Bronchial epithelial cell (primary cell): ENCODE data around the gene BRF1. TPM values are rescaled to one million over a fixed set of nuclear protein-coding genes. Genes with fewer than 3 reads are reported as not detected.
"Not testable (repeated sequence)": the region's sequence is repeated elsewhere in the genome, so short reads cannot be mapped to it uniquely, and the experiment has no call there.

Source experiments
- DNase-seq: peaks from one replicate; pipeline ENCODE4 v3.0.0-alpha.2; 2010; ENCODE audit warnings: low read depth
- FAIRE-seq: peaks from 2 replicates; lab custom pipeline; 2011; peaks lifted over from hg19 to GRCh38; lab: Jason Lieb, UNC
- H3K27me3 ChIP-seq: 2 replicates; pipeline ENCODE4 v1.5.1; 2011; ENCODE audit warnings: low read length; ENCODE audit not compliant: control insufficient read depth, insufficient read depth
- H3K36me3 ChIP-seq: 2 replicates; pipeline ENCODE4 v1.5.1; 2011; ENCODE audit warnings: low read length; ENCODE audit not compliant: control insufficient read depth, insufficient read depth
- H3K4me3 ChIP-seq: 2 replicates; pipeline ENCODE4 v1.5.1; 2011; ENCODE audit warnings: mild to moderate bottlenecking, low read depth, low read length, control low read depth
- CTCF ChIP-seq: IDR thresholded peaks from 2 replicates; pipeline ENCODE4 v1.5.1; 2011; ENCODE audit warnings: mild to moderate bottlenecking, moderate library complexity, low read length, control low read depth, inconsistent platforms; ENCODE audit not compliant: insufficient read depth, severe bottlenecking
- total RNA-seq: library from RNA; depleted of rRNA; stranded (reverse); fragments of >200 nt; gene quantifications from 2 replicates; pipeline ENCODE4 v1.2.1, GENCODE V29; 2014

BRF1 gene
- total RNA-seq, 1 donor from 2014 or later = 24.0 TPM

GRCh38 chr14:105329411-105330150 lies 28.8 kb upstream of the BRF1 start:
- Histone ChIP-seq H3K27me3 (no peaks in the 10 kb centered on the region), H3K36me3 (peaks cover 1% of the 10 kb centered on the region), H3K4me3 (no peak overlapping the region)
- FAIRE-seq = no peak
- no peak for TF ChIP-seq CTCF
- DNase-seq = no peak

- H3K4me3 ChIP-seq = no peak overlapping the region
- DNase-seq (no peak), FAIRE-seq (no peak)
- no peaks in the 10 kb centered on the region for H3K27me3 ChIP-seq
- no peak for TF ChIP-seq CTCF
- H3K36me3 ChIP-seq = peaks cover 1% of the 10 kb centered on the region
These were observed 28.0 kb upstream of the BRF1 start for GRCh38 chr14:105328678-105329390.

- FAIRE-seq (no peak), DNase-seq (no peak)
- no peak for TF ChIP-seq CTCF
- H3K36me3 ChIP-seq = peaks cover 1% of the 10 kb centered on the region
- H3K4me3 ChIP-seq = no peak overlapping the region
- no peaks in the 10 kb centered on the region for H3K27me3 ChIP-seq
These were observed 27.4 kb upstream of the BRF1 start for GRCh38 chr14:105328070-105328677.

GRCh38 chr14:105327695-105328045 lies 26.9 kb upstream of the BRF1 start:
- not testable (repeated sequence) for FAIRE-seq, DNase-seq, H3K27me3 ChIP-seq, H3K4me3 ChIP-seq, H3K36me3 ChIP-seq

GRCh38 chr14:105326891-105327694 lies 26.3 kb upstream of the BRF1 start:
- no peak for TF ChIP-seq CTCF
- no peak overlapping the region for H3K4me3 ChIP-seq
- peaks cover 1% of the 10 kb centered on the region for H3K36me3 ChIP-seq
- no peak for DNase-seq
- H3K27me3 ChIP-seq = no peaks in the 10 kb centered on the region
- peak; percentile 7 for FAIRE-seq

GRCh38 chr14:105326568-105326867 lies 25.7 kb upstream of the BRF1 start:
- H3K4me3 ChIP-seq = no peak overlapping the region
- DNase-seq (no peak), FAIRE-seq (no peak)
- no peaks in the 10 kb centered on the region for H3K27me3 ChIP-seq
- TF ChIP-seq CTCF = no peak
- H3K36me3 ChIP-seq = peaks cover 1% of the 10 kb centered on the region
